ENCODE results near the gene HLF. TPM values are rescaled to one million over a fixed set of nuclear protein-coding genes. Genes with fewer than 3 reads are reported as not detected.

Gene HLF
- total and polyA plus RNA-seq, 4 donors: 2.0 to 12.4 (median 8.8) TPM

DNA sequence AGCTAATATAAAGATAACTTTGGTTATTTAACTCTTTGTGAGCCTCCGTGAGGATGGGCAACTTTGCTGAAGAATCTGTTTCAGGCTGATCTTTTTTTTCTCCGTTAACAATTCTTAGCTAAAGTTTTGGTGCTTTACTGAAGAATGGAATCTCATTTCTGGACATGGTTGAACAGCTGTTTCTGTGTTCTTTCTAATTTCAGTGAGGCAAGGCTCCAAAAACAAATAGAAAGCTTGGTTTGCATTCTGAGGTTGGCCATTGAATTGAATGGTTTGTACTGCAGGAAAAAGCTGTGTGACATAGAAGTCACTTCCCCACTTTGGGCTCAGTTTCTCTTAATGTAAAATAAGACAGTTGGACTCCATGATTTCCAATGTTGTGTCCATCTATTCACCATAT lies 22.3 kb upstream of the HLF start:
- H3K4me3 ChIP-seq (ENCODE audit: low read length in 2 of 2): no peak overlapping the region
- H3K36me3 ChIP-seq (ENCODE audit: control insufficient read depth in 1 of 2, insufficient read depth in 2 of 2, low read length in 1 of 2): no peaks in the 10 kb centered on the region
- H3K9me3 ChIP-seq (ENCODE audit: control insufficient read depth, low read length): no peaks in the 10 kb centered on the region
- ATAC-seq (ENCODE audit: low FRiP score) (no peak), DNase-seq (no peak)
- intact Hi-C loops (cut with DNase I): no loop called here
- no peaks in the 10 kb centered on the region for H3K27me3 ChIP-seq (ENCODE audit: control insufficient read depth in 1 of 2, insufficient read depth in 2 of 2, low read length in 1 of 2)
- H3K27ac ChIP-seq (ENCODE audit: low read depth in 1 of 2, low read length in 2 of 2): no peak overlapping the region
- no peaks in the 10 kb centered on the region for H3K4me1 ChIP-seq (ENCODE audit: control insufficient read depth in 1 of 2, insufficient read depth in 2 of 2, low read length in 2 of 2)
- 90 to 94% methylated on average over 2 of the region's 2 CpGs for WGBS, 2 donors

DNA sequence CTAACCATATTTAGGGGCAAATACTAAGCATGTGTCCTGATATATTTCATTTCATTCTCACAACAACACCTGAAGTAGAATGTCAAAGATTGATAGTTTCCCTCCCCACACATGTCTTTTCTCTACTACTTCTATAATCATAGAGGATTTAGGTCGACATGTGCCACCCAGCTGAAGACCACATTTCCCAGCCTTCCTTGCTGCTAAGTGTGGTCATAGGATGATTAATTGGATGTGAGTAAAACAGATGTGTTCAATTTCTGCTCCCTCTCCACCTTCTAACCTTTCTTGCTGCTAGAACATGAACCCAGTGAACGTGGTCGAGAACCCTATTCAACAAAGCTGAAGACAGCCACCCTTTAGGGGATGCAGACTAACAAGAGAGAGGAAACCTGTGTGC lies 18.8 kb upstream of the HLF start:
- Histone ChIP-seq H3K27me3 (ENCODE audit: control insufficient read depth in 1 of 2, insufficient read depth in 2 of 2, low read length in 1 of 2) (peaks cover 0 to 3% of the 10 kb centered on the region in 2 donors), H3K4me1 (ENCODE audit: control insufficient read depth in 1 of 2, insufficient read depth in 2 of 2, low read length in 2 of 2) (no peaks in the 10 kb centered on the region), H3K36me3 (ENCODE audit: control insufficient read depth in 1 of 2, insufficient read depth in 2 of 2, low read length in 1 of 2) (no peaks in the 10 kb centered on the region), H3K27ac (ENCODE audit: low read depth in 1 of 2, low read length in 2 of 2) (no peak overlapping the region), H3K4me3 (ENCODE audit: low read length in 2 of 2) (no peak overlapping the region), H3K9me3 (ENCODE audit: control insufficient read depth, low read length) (no peaks in the 10 kb centered on the region)
- DNase-seq (no peak), ATAC-seq (ENCODE audit: low FRiP score) (no peak)
- intact Hi-C loops (cut with DNase I): no loop called here
- WGBS, 2 donors: 35 to 39% methylated on average over 3 of the region's 3 CpGs

DNA sequence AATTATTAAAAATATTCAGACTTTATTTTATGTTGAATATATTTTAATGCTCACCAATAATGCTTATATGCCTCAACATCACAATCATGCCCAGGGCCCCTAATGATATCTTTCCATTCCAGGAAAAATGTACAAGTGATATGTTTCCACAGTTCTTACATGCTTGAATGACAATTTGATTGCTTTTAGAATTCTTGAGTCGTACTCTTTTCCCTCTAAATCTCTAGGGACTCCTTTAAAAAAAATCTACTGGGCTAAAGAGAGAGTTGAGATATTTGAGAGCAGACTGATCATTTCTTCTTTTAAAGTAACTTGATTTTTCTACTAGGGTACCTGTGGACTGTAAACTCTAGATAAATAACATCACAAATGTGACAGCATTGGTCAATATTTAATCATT lies 18.2 kb upstream of the HLF start:
- no peaks in the 10 kb centered on the region for H3K9me3 ChIP-seq (ENCODE audit: control insufficient read depth, low read length)
- H3K27me3 ChIP-seq (ENCODE audit: control insufficient read depth in 1 of 2, insufficient read depth in 2 of 2, low read length in 1 of 2): peaks cover 0 to 3% of the 10 kb centered on the region in 2 donors
- H3K4me3 ChIP-seq (ENCODE audit: low read length in 2 of 2): no peak overlapping the region
- intact Hi-C loops (cut with DNase I): no loop called here
- ATAC-seq (ENCODE audit: low FRiP score): no peak
- H3K36me3 ChIP-seq (ENCODE audit: control insufficient read depth in 1 of 2, insufficient read depth in 2 of 2, low read length in 1 of 2): no peaks in the 10 kb centered on the region
- H3K27ac ChIP-seq (ENCODE audit: low read depth in 1 of 2, low read length in 2 of 2): no peak overlapping the region
- 17 to 32% methylated on average over 1 of the region's 1 CpG for WGBS, 2 donors
- H3K4me1 ChIP-seq (ENCODE audit: control insufficient read depth in 1 of 2, insufficient read depth in 2 of 2, low read length in 2 of 2): no peaks in the 10 kb centered on the region
- no peak for DNase-seq

DNA sequence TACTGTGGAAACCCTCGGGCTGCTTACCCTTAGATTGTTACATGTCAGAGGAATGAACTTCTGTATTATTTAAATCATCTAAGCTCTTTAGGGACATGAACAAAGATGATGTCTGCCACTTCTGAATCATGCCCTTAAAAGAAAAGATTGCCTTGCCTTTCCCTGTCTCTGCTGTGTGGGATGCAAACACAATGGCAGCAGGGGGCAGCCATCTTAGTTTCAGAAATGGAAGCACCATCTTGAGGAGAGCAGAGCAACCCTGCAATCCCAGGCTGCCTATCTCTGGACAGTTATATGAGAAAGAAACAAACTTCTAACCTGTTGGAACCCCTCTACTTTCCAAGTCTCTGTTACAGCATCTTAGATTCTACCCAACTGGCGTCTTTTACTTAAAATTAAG lies 16.7 kb upstream of the HLF start:
- no peaks in the 10 kb centered on the region for H3K36me3 ChIP-seq (ENCODE audit: control insufficient read depth in 1 of 2, insufficient read depth in 2 of 2, low read length in 1 of 2)
- H3K27ac ChIP-seq (ENCODE audit: low read depth in 1 of 2, low read length in 2 of 2): no peak overlapping the region
- DNase-seq: no peak
- no peak overlapping the region for H3K4me3 ChIP-seq (ENCODE audit: low read length in 2 of 2)
- no peaks in the 10 kb centered on the region for H3K9me3 ChIP-seq (ENCODE audit: control insufficient read depth, low read length)
- intact Hi-C loops (cut with DNase I): no loop called here
- no peaks in the 10 kb centered on the region for H3K4me1 ChIP-seq (ENCODE audit: control insufficient read depth in 1 of 2, insufficient read depth in 2 of 2, low read length in 2 of 2)
- no peak for ATAC-seq (ENCODE audit: low FRiP score)
- 71 to 77% methylated on average over 2 of the region's 2 CpGs for WGBS, 2 donors
- peaks cover 0 to 3% of the 10 kb centered on the region in 2 donors for H3K27me3 ChIP-seq (ENCODE audit: control insufficient read depth in 1 of 2, insufficient read depth in 2 of 2, low read length in 1 of 2)

DNA sequence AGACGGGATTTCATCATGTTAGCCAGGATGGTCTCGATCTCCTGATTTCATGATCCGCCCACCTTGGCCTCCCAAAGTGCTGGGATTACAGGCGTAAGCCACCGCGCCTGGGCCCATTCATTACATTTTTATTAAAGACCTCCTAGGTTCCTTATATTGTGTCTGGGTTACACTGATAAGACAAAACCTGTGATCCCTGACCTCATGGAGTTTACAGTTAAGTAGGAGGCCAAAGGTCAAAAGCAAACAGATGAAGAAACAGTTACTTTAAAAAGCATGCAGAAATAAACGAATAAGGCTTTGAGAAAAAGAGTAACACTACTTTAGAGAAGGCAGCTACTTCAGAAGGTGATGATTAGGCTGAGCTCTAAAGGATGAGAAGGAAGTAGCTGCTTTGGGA lies 14.9 kb upstream of the HLF start:
- Histone ChIP-seq H3K9me3 (ENCODE audit: control insufficient read depth, low read length) (no peaks in the 10 kb centered on the region), H3K36me3 (ENCODE audit: control insufficient read depth in 1 of 2, insufficient read depth in 2 of 2, low read length in 1 of 2) (no peaks in the 10 kb centered on the region), H3K27ac (ENCODE audit: low read depth in 1 of 2, low read length in 2 of 2) (no peak overlapping the region), H3K27me3 (ENCODE audit: control insufficient read depth in 1 of 2, insufficient read depth in 2 of 2, low read length in 1 of 2) (peaks cover 0 to 3% of the 10 kb centered on the region in 2 donors), H3K4me3 (ENCODE audit: low read length in 2 of 2) (no peak overlapping the region), H3K4me1 (ENCODE audit: control insufficient read depth in 1 of 2, insufficient read depth in 2 of 2, low read length in 2 of 2) (no peaks in the 10 kb centered on the region)
- DNase-seq: no peak
- intact Hi-C loops (cut with DNase I): no loop called here
- WGBS, 2 donors: 88 to 93% methylated on average over 7 of the region's 7 CpGs
- ATAC-seq (ENCODE audit: low FRiP score): no peak

DNA sequence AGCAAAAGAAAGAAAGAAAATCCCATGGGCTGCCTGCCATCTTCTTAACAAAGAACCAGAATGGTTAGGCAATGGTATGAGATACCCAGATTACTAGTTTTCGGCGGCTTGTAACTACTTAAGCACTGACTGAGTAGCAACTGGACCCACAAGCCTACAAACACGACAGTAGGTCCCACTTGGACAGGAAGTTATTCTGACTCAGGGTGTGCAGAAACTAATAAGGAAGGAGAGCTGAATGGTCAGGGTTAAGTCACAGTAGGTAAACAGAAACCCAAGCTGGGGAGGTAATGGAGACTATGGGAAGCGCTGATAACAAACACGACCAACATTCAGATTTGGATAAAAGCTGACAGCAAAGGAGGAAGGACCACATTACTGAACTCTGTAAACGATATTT lies 10.4 kb upstream of the HLF start:
- Histone ChIP-seq H3K9me3 (ENCODE audit: control insufficient read depth, low read length) (no peaks in the 10 kb centered on the region), H3K4me1 (ENCODE audit: control insufficient read depth in 1 of 2, insufficient read depth in 2 of 2, low read length in 2 of 2) (no peaks in the 10 kb centered on the region), H3K36me3 (ENCODE audit: control insufficient read depth in 1 of 2, insufficient read depth in 2 of 2, low read length in 1 of 2) (no peaks in the 10 kb centered on the region), H3K4me3 (ENCODE audit: low read length in 2 of 2) (no peak overlapping the region), H3K27ac (ENCODE audit: low read depth in 1 of 2, low read length in 2 of 2) (no peak overlapping the region), H3K27me3 (ENCODE audit: control insufficient read depth in 1 of 2, insufficient read depth in 2 of 2, low read length in 1 of 2) (no peaks in the 10 kb centered on the region)
- 74 to 81% methylated on average over 6 of the region's 6 CpGs for WGBS, 2 donors
- ATAC-seq (ENCODE audit: low FRiP score): no peak
- no peak for DNase-seq
- intact Hi-C loops (cut with DNase I): no loop called here

DNA sequence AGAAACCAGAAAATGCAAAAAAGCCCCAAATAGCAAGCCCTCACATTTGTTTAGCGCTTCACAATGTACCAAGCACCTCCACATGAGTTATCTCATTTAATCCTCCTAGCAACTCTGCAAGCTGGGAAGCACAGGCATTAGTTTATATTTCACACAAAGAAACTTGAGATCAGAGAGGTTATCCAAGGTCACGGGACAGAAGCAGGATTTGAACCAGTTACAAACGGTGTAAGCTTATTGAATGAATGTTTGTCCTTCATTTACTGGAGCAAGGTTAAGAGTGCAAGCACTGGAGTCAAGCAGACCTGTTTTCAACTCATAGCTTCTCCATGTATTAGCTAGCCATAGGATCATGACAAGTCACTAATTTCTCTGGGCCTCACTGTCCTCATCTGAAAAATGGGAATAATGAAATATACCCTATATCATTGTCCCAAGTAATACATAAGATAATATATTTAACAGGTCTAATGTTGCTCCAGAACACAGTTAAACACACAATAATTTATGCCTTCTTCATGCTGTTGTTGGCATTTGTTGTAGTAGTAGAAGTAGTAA lies 6.1 kb upstream of the HLF start:
- Histone ChIP-seq H3K36me3 (ENCODE audit: control insufficient read depth in 1 of 2, insufficient read depth in 2 of 2, low read length in 1 of 2) (no peaks in the 10 kb centered on the region), H3K27ac (ENCODE audit: low read depth in 1 of 2, low read length in 2 of 2) (no peak overlapping the region), H3K9me3 (ENCODE audit: control insufficient read depth, low read length) (no peaks in the 10 kb centered on the region), H3K4me1 (ENCODE audit: control insufficient read depth in 1 of 2, insufficient read depth in 2 of 2, low read length in 2 of 2) (no peaks in the 10 kb centered on the region), H3K27me3 (ENCODE audit: control insufficient read depth in 1 of 2, insufficient read depth in 2 of 2, low read length in 1 of 2) (no peaks in the 10 kb centered on the region), H3K4me3 (ENCODE audit: low read length in 2 of 2) (no peak overlapping the region)
- DNase-seq (no peak), ATAC-seq (ENCODE audit: low FRiP score) (no peak)
- intact Hi-C loops (cut with DNase I): no loop called here
- 78 to 89% methylated on average over 3 of the region's 3 CpGs for WGBS, 2 donors

DNA sequence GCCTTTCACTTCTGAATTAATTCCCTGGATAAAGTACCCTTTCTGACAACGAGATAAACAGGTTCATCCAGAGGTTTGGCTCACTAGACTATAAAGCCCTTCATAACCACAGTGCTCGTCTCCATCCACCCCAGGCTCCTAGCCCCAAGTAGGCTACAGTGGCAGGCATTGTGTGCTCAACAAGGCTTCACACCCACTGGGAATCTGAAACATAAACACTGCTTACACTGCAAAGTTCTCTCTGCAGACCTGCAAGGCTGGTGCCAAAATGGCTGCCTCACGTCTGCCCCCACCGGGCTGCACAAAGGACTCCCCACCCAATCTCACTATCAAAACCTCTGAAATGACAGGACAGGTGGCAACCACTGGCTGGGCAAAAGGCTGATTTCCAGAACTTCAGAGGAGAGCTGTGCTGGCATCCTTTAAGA lies 5.1 kb upstream of the HLF start:
- Histone ChIP-seq H3K27me3 (ENCODE audit: control insufficient read depth in 1 of 2, insufficient read depth in 2 of 2, low read length in 1 of 2) (no peaks in the 10 kb centered on the region), H3K27ac (ENCODE audit: low read depth in 1 of 2, low read length in 2 of 2) (no peak overlapping the region), H3K4me3 (ENCODE audit: low read length in 2 of 2) (no peak overlapping the region), H3K36me3 (ENCODE audit: control insufficient read depth in 1 of 2, insufficient read depth in 2 of 2, low read length in 1 of 2) (no peaks in the 10 kb centered on the region), H3K4me1 (ENCODE audit: control insufficient read depth in 1 of 2, insufficient read depth in 2 of 2, low read length in 2 of 2) (no peaks in the 10 kb centered on the region), H3K9me3 (ENCODE audit: control insufficient read depth, low read length) (no peaks in the 10 kb centered on the region)
- DNase-seq: no peak
- ATAC-seq (ENCODE audit: low FRiP score): no peak
- intact Hi-C loops (cut with DNase I): loop anchor here in 1 of 2 donors (5.0 kb wide), 1 partner anchor 38 kb away; no protein-coding TSS in a partner anchor
- 54 to 58% methylated on average over 4 of the region's 4 CpGs for WGBS, 2 donors

DNA sequence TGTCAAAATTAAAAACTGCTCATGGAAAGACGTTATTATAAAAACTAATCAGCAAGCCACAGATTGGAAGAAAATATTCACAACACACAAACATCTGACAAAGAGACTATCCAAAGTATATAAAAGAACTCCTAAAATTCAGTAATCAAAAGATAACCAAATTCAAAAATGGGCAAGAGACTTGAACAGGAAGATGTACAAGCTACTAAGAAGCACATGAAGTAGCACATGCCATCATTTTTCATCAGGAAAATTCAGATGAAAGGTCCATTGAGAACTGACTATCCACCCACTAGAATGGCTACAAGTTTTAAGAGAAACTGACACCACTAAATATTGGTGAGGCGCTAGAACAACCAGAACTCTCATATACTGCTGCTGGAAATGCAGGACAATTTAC lies 3.4 kb upstream of the HLF start:
- H3K4me1 ChIP-seq (ENCODE audit: control insufficient read depth in 1 of 2, insufficient read depth in 2 of 2, low read length in 2 of 2): no peaks in the 10 kb centered on the region
- no peak overlapping the region for H3K4me3 ChIP-seq (ENCODE audit: low read length in 2 of 2)
- H3K27me3 ChIP-seq (ENCODE audit: control insufficient read depth in 1 of 2, insufficient read depth in 2 of 2, low read length in 1 of 2): no peaks in the 10 kb centered on the region
- ATAC-seq (ENCODE audit: low FRiP score) (no peak), DNase-seq (no peak)
- intact Hi-C loops (cut with DNase I): loop anchor here in 1 of 2 donors (5.0 kb wide), 1 partner anchor 36 kb away; no protein-coding TSS in a partner anchor
- no peak overlapping the region for H3K27ac ChIP-seq (ENCODE audit: low read depth in 1 of 2, low read length in 2 of 2)
- 96% methylated on average over 2 of the region's 2 CpGs for WGBS, 2 donors
- no peaks in the 10 kb centered on the region for H3K36me3 ChIP-seq (ENCODE audit: control insufficient read depth in 1 of 2, insufficient read depth in 2 of 2, low read length in 1 of 2)
- H3K9me3 ChIP-seq (ENCODE audit: control insufficient read depth, low read length): no peaks in the 10 kb centered on the region

Data from aorta (tissue), 5 donors.